K562 (cell line): Measurements from ENCODE around the gene SLC39A9. TPM values are rescaled to one million over a fixed set of nuclear protein-coding genes. Genes with fewer than 3 reads are reported as not detected.

ENCODE experiments used
- CCNT2 ChIP-seq: IDR thresholded peaks from 2 replicates; pipeline ENCODE4 v1.6.1; 2011; ENCODE audit warnings: borderline replicate concordance, low read depth, mild to moderate bottlenecking, moderate library complexity, mixed read lengths, low read length; ENCODE audit not compliant: insufficient read length; ENCODE audit errors: extremely low read depth
- FOXA3 ChIP-seq, 2 experiments: fragments of 450-650 bp in 1 of 2; sonication (generic) in 1 of 2; formaldehyde crosslinking; IDR thresholded peaks in 1 of 2; conservative IDR thresholded peaks in 1 of 2; 2 replicates each; pipeline versions ENCODE4 v1.4.0 to v1.8.0; 2020 to 2022; ENCODE audit warnings: mild to moderate bottlenecking in 2 of 2, missing genetic modification reagents in 1 of 2
- FOXJ2 ChIP-seq: fragments of 200-800 bp; sonication (Bioruptor generic); IDR thresholded peaks from 2 replicates; pipeline ENCODE4 v1.6.1; 2016; ENCODE audit warnings: missing genetic modification characterization, missing compliant biosample characterization
- KLF16 ChIP-seq: IDR thresholded peaks from 2 replicates; pipeline ENCODE4 v1.6.1; 2016; ENCODE audit warnings: antibody characterized with exemption
- MAFG ChIP-seq: fragments of 450-650 bp; conservative IDR thresholded peaks from 2 replicates; pipeline ENCODE4 v1.6.1; 2016; ENCODE audit warnings: missing genetic modification characterization, missing compliant biosample characterization
- TARDBP ChIP-seq: fragments of 450-650 bp; IDR thresholded peaks from 2 replicates; pipeline ENCODE4 v1.6.1; 2016
- XRCC3 ChIP-seq: fragments of 450-650 bp; IDR thresholded peaks from 2 replicates; pipeline ENCODE4 v1.6.1; 2017; ENCODE audit warnings: mild to moderate bottlenecking, moderate library complexity
- ZBTB17 ChIP-seq: fragments of 450-650 bp; formaldehyde crosslinking; IDR thresholded peaks from 2 replicates; pipeline ENCODE4 v1.4.0; 2020; ENCODE audit warnings: mild to moderate bottlenecking
- ZBTB7A ChIP-seq: IDR thresholded peaks from 2 replicates; pipeline ENCODE4 v1.6.1; 2011; ENCODE audit warnings: low read depth, mild to moderate bottlenecking, low read length, moderate library complexity, borderline replicate concordance; ENCODE audit not compliant: control insufficient read depth
- polyA plus RNA-seq, 8 experiments: library from polyadenylated mRNA; depleted of rRNA in 4 of 8; stranded (reverse) in 5 of 8; unstranded in 3 of 8; fragments of >200 nt; fragmentation: Nextera tagmentation in 2 of 8; fragmentation: Illumina TruSeq in 1 of 8; extraction: Ambion mirVana in 2 of 8; extraction: Trizol in 1 of 8; gene quantifications; 2 replicates each; pipeline versions ENCODE4 v1.2.1 to v1.2.3, GENCODE V29; 2011 to 2014; ENCODE audit warnings: inconsistent platforms in 1 of 8, missing spikeins in 1 of 8
- total RNA-seq, 7 experiments: library from RNA; depleted of rRNA in 6 of 7; stranded (reverse); fragments of >200 nt in 6 of 7; fragmentation: Illumina TruSeq in 2 of 7; extraction: Trizol in 2 of 7; gene quantifications; 2 replicates each; pipeline versions ENCODE4 v1.2.1 to v1.2.3, GENCODE V29; 2011 to 2021; ENCODE audit warnings: low replicate concordance in 1 of 7
- TF ChIP-seq, protein P1 (sequence below): fragments of 250-450 bp; sonication (Bioruptor Pico); IDR thresholded peaks from 2 replicates; pipeline ENCODE4 v1.4.0; 2020
- TF ChIP-seq, protein P2 (sequence below): fragments of 250-450 bp; sonication (Bioruptor Pico); IDR thresholded peaks from 2 replicates; pipeline ENCODE4 v1.8.0; 2022; ENCODE audit warnings: inconsistent platforms, mild to moderate bottlenecking, moderate library complexity, borderline replicate concordance
- TF ChIP-seq, protein P3 (sequence below): sonication (generic); formaldehyde crosslinking; IDR thresholded peaks from 2 replicates; pipeline ENCODE4 v1.5.0; 2020; ENCODE audit warnings: missing genetic modification reagents

SLC39A9 gene
- total and polyA plus RNA-seq, 9 of the 15 experiments (the other 6 are each of a cell fraction or from before 2014, with no cell fraction given), result 18.4 to 66.0 (median 32.5) TPM

DNA sequence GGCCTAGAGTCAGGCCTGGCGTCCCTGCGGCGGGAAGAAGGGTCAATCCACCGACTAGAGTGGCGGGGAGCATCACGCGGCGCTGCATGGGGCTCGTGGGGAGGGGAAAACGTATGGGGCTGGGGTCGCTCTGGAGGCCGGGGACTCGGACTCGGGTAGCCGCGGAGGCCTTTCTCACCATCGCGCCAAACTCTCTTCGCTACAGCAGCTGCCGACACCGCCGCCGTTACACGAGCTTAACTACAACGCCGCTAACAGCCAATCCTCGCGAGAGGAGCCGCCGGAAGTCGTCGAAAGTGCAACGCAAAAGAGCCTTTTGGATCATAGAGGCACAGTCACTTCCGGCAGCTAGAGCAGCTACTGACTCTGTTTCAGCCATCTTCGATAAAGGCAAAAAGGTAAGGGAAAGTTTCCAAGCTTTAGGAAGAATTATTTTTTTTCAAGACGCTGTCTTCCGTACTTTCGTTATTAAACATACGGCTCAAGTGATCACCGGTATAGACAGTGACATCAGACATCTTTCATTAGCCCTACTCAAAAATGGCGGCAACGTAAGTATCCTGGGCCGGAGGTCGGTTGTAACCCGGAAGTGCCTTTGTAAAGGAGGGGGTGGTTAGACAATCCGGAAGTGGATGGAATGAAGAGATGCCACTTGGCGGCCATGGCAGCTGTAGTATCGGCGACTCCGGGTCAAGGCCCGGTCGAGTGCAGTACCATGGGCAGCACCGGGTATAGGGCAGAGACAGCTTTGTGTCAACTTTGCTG lies at the start of gene SLC39A9, which contains the start of gene ERH (continued):
- TF ChIP-seq, protein P1, sequence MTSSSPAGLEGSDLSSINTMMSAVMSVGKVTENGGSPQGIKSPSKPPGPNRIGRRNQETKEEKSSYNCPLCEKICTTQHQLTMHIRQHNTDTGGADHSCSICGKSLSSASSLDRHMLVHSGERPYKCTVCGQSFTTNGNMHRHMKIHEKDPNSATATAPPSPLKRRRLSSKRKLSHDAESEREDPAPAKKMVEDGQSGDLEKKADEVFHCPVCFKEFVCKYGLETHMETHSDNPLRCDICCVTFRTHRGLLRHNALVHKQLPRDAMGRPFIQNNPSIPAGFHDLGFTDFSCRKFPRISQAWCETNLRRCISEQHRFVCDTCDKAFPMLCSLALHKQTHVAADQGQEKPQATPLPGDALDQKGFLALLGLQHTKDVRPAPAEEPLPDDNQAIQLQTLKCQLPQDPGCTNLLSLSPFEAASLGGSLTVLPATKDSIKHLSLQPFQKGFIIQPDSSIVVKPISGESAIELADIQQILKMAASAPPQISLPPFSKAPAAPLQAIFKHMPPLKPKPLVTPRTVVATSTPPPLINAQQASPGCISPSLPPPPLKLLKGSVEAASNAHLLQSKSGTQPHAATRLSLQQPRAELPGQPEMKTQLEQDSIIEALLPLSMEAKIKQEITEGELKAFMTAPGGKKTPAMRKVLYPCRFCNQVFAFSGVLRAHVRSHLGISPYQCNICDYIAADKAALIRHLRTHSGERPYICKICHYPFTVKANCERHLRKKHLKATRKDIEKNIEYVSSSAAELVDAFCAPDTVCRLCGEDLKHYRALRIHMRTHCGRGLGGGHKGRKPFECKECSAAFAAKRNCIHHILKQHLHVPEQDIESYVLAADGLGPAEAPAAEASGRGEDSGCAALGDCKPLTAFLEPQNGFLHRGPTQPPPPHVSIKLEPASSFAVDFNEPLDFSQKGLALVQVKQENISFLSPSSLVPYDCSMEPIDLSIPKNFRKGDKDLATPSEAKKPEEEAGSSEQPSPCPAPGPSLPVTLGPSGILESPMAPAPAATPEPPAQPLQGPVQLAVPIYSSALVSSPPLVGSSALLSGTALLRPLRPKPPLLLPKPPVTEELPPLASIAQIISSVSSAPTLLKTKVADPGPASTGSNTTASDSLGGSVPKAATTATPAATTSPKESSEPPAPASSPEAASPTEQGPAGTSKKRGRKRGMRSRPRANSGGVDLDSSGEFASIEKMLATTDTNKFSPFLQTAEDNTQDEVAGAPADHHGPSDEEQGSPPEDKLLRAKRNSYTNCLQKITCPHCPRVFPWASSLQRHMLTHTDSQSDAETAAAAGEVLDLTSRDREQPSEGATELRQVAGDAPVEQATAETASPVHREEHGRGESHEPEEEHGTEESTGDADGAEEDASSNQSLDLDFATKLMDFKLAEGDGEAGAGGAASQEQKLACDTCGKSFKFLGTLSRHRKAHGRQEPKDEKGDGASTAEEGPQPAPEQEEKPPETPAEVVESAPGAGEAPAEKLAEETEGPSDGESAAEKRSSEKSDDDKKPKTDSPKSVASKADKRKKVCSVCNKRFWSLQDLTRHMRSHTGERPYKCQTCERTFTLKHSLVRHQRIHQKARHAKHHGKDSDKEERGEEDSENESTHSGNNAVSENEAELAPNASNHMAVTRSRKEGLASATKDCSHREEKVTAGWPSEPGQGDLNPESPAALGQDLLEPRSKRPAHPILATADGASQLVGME (CRISPR knock-in tag), result no peak
- TF ChIP-seq CCNT2 (no peak), ZBTB7A (no peak), KLF16 (no peak), FOXA3 (CRISPR knock-in tag; conservative IDR thresholded peaks at IDR 0.05 in 1 of 2, IDR thresholded peaks at IDR 0.05 in 1 of 2) (no peak), XRCC3 (no peak), ZBTB17 (CRISPR knock-in tag) (no peak; the same call in 1 of the 2 replicates), TARDBP (no peak; the same call in 1 of the 2 replicates), MAFG (tag) (no peak), FOXJ2 (tag) (no peak)
- TF ChIP-seq, protein P2, sequence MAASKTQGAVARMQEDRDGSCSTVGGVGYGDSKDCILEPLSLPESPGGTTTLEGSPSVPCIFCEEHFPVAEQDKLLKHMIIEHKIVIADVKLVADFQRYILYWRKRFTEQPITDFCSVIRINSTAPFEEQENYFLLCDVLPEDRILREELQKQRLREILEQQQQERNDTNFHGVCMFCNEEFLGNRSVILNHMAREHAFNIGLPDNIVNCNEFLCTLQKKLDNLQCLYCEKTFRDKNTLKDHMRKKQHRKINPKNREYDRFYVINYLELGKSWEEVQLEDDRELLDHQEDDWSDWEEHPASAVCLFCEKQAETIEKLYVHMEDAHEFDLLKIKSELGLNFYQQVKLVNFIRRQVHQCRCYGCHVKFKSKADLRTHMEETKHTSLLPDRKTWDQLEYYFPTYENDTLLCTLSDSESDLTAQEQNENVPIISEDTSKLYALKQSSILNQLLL (CRISPR knock-in tag), result no peak
- TF ChIP-seq, protein P3, sequence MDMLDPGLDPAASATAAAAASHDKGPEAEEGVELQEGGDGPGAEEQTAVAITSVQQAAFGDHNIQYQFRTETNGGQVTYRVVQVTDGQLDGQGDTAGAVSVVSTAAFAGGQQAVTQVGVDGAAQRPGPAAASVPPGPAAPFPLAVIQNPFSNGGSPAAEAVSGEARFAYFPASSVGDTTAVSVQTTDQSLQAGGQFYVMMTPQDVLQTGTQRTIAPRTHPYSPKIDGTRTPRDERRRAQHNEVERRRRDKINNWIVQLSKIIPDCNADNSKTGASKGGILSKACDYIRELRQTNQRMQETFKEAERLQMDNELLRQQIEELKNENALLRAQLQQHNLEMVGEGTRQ, result no peak
